ENCODE data around the gene DPP3.

The DPP3 gene

DNA sequence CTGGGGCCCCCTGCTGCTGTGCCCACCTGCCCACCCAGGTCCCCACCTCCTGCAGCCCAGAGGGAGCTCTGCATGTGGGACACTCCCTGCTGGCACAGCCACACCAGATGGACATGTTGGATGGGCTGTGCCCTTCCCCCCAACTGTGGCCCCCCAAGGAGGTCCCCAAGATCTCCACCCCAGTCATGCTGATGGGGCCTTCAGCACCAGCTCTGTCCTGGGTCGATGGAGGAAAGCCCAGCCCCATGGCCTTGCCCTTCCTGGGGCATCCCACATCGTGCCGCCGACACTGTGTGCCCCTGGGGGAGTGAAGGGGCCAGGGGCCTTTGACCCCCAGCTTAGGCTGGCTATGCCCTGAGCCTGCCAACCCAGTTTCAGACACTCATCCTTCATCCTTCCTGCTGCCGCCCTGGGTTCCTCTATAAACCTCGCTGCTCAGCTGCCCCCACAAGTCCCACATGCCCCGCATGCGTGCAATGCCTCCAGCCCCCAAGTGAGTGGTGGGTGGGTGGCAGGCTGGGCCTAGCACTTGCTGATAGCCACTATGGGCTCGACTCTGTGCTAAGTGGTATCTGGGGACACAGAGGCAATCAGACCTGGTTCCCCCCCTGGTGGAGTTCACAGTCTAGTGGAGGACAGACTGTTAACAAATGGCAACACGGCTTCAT lies 3.9 kb upstream of the DPP3 start:
- DNase-seq (ENCODE audit: low read depth) = no peak
- no peak for TF ChIP-seq POLR2A (IDR thresholded peaks at IDR 0.05; ENCODE audit: extremely low read depth, insufficient read length)
- TF ChIP-seq CTCF (IDR thresholded peaks at IDR 0.05; ENCODE audit: low read depth, low read length) = no peak
- TF ChIP-seq MYC (IDR thresholded peaks at IDR 0.05; ENCODE audit: low read depth, low read length) = no peak
- TF ChIP-seq, protein P1, sequence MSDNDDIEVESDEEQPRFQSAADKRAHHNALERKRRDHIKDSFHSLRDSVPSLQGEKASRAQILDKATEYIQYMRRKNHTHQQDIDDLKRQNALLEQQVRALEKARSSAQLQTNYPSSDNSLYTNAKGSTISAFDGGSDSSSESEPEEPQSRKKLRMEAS (IDR thresholded peaks at IDR 0.05; ENCODE audit: low read depth, low read length) = no peak
- H3K4me3 ChIP-seq (ENCODE audit: low read depth, low read length) = no peak overlapping the region

DNA sequence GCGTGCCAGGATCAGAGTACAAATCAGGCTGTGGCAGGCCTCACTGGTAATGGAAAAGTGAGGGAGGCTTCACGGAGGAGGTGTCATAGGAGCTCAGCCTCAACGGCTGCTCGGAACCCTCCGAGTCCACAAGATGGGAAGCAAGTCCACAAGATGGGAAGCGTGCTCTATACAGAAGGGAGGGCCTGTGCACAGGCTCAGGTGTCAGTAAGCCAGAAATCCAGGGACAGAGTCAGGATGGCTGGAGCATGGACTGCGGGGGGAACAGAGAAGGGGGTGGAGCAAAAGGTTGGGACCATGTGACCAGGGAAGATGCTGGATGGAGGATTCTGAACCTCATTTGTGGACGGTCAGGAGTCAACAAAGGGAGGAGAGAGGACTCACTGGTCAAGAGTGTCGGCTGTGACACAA lies 3.4 kb upstream of the DPP3 start:
- DNase-seq (ENCODE audit: low read depth) = no peak
- TF ChIP-seq CTCF (IDR thresholded peaks at IDR 0.05; ENCODE audit: low read depth, low read length) (no peak), MYC (IDR thresholded peaks at IDR 0.05; ENCODE audit: low read depth, low read length) (no peak), POLR2A (IDR thresholded peaks at IDR 0.05; ENCODE audit: extremely low read depth, insufficient read length) (no peak)
- TF ChIP-seq, protein P1 (IDR thresholded peaks at IDR 0.05; ENCODE audit: low read depth, low read length) = no peak
- no peak overlapping the region for H3K4me3 ChIP-seq (ENCODE audit: low read depth, low read length)

DNA sequence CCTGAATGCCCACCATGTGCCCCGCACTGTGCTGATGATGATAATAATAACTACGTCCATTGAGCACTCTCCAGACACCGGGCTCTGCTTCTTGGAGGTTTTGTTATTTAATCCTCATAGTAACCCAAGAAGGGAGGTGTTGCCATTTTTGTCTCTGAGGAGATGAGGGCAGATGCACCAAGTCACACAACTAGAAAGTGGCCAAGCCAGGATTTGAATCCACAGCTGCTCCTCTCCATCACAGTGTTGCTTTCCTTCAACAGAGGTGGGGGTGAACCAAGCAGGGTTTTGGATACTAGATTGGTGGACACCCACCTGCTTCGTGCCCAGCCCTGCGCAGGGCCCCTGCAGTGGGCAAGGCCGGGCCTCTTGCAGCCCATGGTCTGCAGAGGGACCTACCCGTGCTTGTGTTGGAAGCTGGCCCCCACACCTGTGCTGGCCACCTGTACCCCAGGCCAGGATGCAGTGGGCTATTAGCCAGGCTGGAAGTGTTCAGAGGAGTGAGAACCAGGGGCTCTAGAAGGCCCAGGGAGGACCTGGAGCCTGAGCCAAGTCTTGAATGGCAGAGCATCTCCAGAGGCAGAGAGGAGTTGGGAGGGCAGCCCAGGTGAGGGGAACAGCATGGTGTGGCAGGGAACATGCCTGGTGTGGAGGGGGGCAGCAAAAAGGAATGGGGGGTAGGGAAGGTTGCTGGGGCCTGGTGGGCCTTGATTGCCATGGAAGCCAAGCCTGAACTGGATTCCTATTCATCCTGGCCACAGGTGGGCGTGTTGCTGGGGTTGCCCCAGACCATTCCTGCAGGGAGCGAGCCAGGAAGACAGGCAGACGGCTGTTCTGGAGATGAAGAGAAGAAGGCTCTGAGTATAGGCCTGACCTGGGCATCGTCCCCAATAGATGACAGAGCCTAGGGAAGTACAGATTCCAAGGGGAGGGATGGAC lies 2.7 kb upstream of the DPP3 start:
- TF ChIP-seq MYC (IDR thresholded peaks at IDR 0.05; ENCODE audit: low read depth, low read length) = no peak
- no peak for TF ChIP-seq CTCF (IDR thresholded peaks at IDR 0.05; ENCODE audit: low read depth, low read length)
- TF ChIP-seq, protein P1 (IDR thresholded peaks at IDR 0.05; ENCODE audit: low read depth, low read length) = no peak
- no peak for TF ChIP-seq POLR2A (IDR thresholded peaks at IDR 0.05; ENCODE audit: extremely low read depth, insufficient read length)
- DNase-seq (ENCODE audit: low read depth) = no peak
- no peak overlapping the region for H3K4me3 ChIP-seq (ENCODE audit: low read depth, low read length)

DNA sequence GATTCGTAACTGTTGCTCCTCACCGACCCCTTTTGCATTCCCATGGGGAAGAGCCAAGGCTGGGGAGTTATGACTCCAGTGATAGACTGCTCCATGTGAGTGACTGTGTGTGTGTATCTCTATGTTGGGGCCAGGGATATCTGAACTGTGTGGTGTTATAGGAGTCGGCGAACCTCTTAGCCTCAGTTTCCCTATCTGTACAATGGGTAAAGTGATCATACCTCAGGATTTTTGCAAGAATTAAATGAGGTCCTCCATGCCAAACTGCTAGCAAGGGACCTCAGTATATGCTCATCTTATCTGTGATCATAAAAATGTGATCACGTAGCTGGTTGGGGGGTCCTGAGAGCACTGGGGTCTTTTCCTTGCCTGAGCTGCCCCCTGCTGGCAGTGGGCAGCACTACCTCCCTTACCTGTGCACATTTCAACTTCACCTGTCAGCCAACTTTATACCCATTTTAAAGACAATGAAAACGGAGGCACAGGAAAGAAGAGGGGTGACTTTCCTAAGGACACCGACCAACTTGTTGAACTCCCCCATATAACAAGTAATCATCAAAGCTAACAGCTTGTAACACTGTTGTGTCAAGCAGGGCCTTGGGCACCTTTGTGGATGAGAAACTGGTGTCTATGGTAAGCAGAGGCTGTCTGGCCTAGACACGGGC lies 1.4 kb upstream of the DPP3 start:
- 0 out of 2 replicates have a peak, but pooled peaks have one; percentile 18 for TF ChIP-seq MYC (IDR thresholded peaks at IDR 0.05; ENCODE audit: low read depth, low read length)
- TF ChIP-seq POLR2A (IDR thresholded peaks at IDR 0.05; ENCODE audit: extremely low read depth, insufficient read length) = no peak
- TF ChIP-seq, protein P1 (IDR thresholded peaks at IDR 0.05; ENCODE audit: low read depth, low read length) = 0 out of 2 replicates have a peak, but pooled peaks have one; percentile 28
- TF ChIP-seq CTCF (IDR thresholded peaks at IDR 0.05; ENCODE audit: low read depth, low read length) = peak; percentile 90
- DNase-seq (ENCODE audit: low read depth) = peak; percentile 65
- H3K4me3 ChIP-seq (ENCODE audit: low read depth, low read length) = peak overlapping the region; percentile 92

- TF ChIP-seq CTCF (IDR thresholded peaks at IDR 0.05; ENCODE audit: low read depth, low read length) (no peak), POLR2A (IDR thresholded peaks at IDR 0.05; ENCODE audit: extremely low read depth, insufficient read length) (no peak), MYC (IDR thresholded peaks at IDR 0.05; ENCODE audit: low read depth, low read length) (no peak)
- TF ChIP-seq, protein P1 (IDR thresholded peaks at IDR 0.05; ENCODE audit: low read depth, low read length) = no peak
- DNase-seq (ENCODE audit: low read depth) = peak; percentile 59
- H3K4me3 ChIP-seq (ENCODE audit: low read depth, low read length) = peak overlapping the region; percentile 92
Measured at GRCh38 chr11:66479394-66480116, 679 bp upstream of the DPP3 start.

Measured in NB4 (cell line).